GM12864 (cell line): ENCODE data around the gene MAGOH.
"Not testable (repeated sequence)": the region's sequence is repeated elsewhere in the genome, so short reads cannot be mapped to it uniquely, and the experiment has no call there.

Experiments used
- DNase-seq: peaks from one replicate; pipeline ENCODE4 v3.0.0-alpha.2; 2011; ENCODE audit warnings: low read depth
- H3K4me3 ChIP-seq: 2 replicates; pipeline ENCODE4 v1.5.1; 2011; ENCODE audit warnings: mild to moderate bottlenecking, low read depth, low read length, control low read depth
- TF ChIP-seq, protein P1 (sequence below): IDR thresholded peaks from 2 replicates; pipeline ENCODE4 v1.5.1; 2011; ENCODE audit warnings: low read depth, mild to moderate bottlenecking, moderate library complexity, low read length, control low read depth, inconsistent platforms; ENCODE audit errors: missing control alignments

MAGOH gene

DNA sequence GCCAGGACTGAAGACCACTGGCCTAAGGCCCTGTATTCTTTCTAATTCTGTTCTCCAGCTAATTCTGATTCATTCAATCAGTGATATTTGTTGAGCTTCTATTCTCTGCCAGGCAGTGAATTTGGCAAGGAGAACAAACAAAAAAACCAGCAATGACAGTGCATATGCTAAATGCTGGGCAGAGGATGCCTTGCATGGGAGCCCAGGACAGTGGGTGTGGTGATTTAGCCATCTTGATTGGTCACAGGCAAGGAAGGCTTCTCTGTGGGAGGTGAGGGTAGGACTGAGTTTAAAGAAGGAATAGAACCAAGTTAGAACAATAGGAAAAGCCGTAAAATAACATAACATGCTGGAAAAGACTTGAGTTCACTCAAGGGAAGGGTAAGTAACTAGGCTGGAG lies 50.9 kb downstream of the MAGOH start:
- TF ChIP-seq, protein P1, sequence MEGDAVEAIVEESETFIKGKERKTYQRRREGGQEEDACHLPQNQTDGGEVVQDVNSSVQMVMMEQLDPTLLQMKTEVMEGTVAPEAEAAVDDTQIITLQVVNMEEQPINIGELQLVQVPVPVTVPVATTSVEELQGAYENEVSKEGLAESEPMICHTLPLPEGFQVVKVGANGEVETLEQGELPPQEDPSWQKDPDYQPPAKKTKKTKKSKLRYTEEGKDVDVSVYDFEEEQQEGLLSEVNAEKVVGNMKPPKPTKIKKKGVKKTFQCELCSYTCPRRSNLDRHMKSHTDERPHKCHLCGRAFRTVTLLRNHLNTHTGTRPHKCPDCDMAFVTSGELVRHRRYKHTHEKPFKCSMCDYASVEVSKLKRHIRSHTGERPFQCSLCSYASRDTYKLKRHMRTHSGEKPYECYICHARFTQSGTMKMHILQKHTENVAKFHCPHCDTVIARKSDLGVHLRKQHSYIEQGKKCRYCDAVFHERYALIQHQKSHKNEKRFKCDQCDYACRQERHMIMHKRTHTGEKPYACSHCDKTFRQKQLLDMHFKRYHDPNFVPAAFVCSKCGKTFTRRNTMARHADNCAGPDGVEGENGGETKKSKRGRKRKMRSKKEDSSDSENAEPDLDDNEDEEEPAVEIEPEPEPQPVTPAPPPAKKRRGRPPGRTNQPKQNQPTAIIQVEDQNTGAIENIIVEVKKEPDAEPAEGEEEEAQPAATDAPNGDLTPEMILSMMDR, result no peak

GRCh38 chr1:53186533-53186932 lies 51.8 kb downstream of the MAGOH start:
- TF ChIP-seq, protein P1, result no peak
- DNase-seq, result no peak
- no peak overlapping the region for H3K4me3 ChIP-seq

More for the DNA sequence above, 50.9 kb downstream of the MAGOH start:
- DNase-seq, result no peak
- no peak overlapping the region for H3K4me3 ChIP-seq

DNA sequence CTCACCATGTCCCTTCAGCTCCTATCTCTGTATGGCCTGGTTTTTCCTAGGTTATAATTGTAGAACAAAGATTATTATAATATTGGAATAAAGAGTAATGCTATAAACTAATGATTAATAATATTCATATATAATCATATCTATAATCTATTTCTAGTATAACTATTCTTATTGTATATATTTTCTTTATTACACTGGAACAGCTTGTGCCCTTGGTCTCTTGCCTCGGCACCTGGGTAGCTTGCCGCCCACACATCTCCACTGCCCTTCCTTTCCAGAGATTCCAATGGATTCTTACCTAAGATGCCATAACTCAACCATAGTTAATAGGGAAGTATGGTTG lies 52.4 kb downstream of the MAGOH start:
- not testable (repeated sequence) for H3K4me3 ChIP-seq, DNase-seq

DNA sequence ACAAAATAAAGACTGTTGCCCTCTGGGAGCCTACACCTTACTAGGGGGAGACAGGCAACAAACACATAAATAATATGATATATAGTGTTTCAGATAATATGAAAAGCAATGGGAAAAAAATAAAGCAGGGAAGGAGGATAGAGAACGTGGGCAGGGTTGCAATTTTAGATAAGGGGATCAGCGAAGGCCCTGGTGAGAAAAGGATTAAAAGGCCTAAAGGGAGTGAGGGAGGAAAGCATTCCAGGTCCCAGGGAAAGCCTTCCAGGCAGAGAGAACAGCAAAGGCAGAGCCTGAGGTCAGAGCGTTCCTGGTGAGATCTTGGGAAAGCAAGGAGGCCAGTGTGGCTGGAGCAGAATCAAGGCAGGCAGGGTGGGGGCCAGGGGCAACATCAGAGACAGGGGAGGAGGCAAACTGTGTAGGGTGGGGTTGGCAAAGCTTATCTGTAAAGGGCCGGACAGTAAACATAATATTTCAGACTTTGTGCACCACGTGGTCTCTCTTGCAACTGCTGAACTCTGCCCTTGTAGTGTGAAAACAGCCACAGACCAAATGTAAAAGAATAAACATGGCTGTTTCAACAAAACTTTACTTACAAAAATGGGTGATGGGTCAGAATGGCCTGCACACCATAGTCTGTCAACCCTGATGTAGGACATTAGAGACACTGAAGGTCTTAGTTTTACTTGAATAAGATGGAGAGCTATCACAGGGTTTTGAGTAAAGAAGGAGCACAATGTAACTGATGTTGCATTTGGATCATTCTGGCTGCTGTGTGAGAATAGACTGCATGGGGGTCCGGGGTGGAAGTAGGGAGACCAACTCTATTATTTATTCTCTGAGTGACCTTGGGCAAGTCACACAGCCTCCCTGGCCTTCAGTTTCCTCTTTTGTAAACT lies 55.0 kb downstream of the MAGOH start:
- no peak for DNase-seq
- no peak overlapping the region for H3K4me3 ChIP-seq
- TF ChIP-seq, protein P1, result no peak

GRCh38 chr1:53182716-53183094 lies 55.6 kb downstream of the MAGOH start:
- TF ChIP-seq, protein P1, result no peak
- DNase-seq, result no peak
- H3K4me3 ChIP-seq, result no peak overlapping the region

GRCh38 chr1:53182111-53182593 lies 56.2 kb downstream of the MAGOH start:
- TF ChIP-seq, protein P1, result peak; percentile 83
- H3K4me3 ChIP-seq, result no peak overlapping the region
- peak; percentile 57 for DNase-seq

GRCh38 chr1:53180951-53181350 lies 57.4 kb downstream of the MAGOH start:
- TF ChIP-seq, protein P1, result no peak
- H3K4me3 ChIP-seq, result no peak overlapping the region
- no peak for DNase-seq
